Nephron (organoid): ENCODE data around the gene MMP17.
A peak's percentile ranks its signal among the peaks of the same experiment; 100 is the strongest.

Experiments used
- H3K27ac Mint-ChIP-seq, 3 experiments: 2 replicates each; pipeline ENCODE4 v1.8.0; 2020; ENCODE audit warnings: mixed read lengths in 3 of 3, mild to moderate bottlenecking in 2 of 3, moderate library complexity in 1 of 3
- H3K27me3 Mint-ChIP-seq: 2 replicates; pipeline ENCODE4 v1.8.0; 2021; ENCODE audit warnings: low read depth, mild to moderate bottlenecking, moderate library complexity, mixed read lengths
- H3K36me3 Mint-ChIP-seq: 2 replicates; pipeline ENCODE4 v1.8.0; 2020; ENCODE audit warnings: low read depth, mixed read lengths
- H3K4me1 Mint-ChIP-seq: 2 replicates; pipeline ENCODE4 v1.8.0; 2020; ENCODE audit warnings: mixed read lengths
- H3K4me3 Mint-ChIP-seq, 3 experiments: 2 replicates each; pipeline ENCODE4 v1.8.0; 2020; ENCODE audit warnings: mild to moderate bottlenecking in 3 of 3, mixed read lengths in 3 of 3, moderate library complexity in 2 of 3
- H3K9me3 Mint-ChIP-seq: 2 replicates; pipeline ENCODE4 v1.8.0; 2020; ENCODE audit warnings: mixed read lengths
- TF ChIP-seq, protein P1 (sequence below), 3 experiments: fragments of 200-600 bp; sonication (generic); IDR thresholded peaks; one replicate each; pipeline ENCODE4 v1.5.0; 2021; ENCODE audit warnings: antibody characterized with exemption in 3 of 3; ENCODE audit not compliant: unreplicated experiment in 3 of 3

MMP17 gene

DNA sequence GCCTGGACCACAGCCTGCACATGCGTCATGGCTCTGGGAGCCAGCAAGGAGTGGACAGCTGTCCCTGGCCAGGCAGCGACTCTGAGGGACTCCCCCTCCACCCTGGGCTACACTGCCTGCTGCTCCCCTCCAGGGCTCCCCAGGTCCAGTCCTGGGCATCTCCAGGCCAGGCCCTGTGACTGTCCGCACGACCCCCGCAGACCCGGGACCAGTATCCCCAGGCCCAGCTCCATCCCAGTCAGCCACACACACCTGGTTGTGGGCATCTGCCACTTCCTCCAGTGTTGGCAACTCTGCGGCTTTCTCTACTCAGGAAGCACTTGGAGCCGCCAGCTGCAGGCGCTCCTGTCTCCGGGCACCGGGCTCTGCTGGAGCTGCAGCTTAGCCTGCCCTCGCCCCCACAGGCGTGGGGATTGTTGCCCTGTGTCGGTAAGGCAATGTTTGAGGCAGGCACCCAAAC is 68.6 kb downstream of the MMP17 start:
- Mint-ChIP-seq H3K9me3 (no peaks in the 10 kb centered on the region), H3K4me3 (peak overlapping the region; percentile 80 to 90 (median 84)), H3K36me3 (peaks cover 8% of the 10 kb centered on the region), H3K27ac (peak overlapping the region in 2 of 3 experiments; percentile 33 to 40), H3K4me1 (no peaks in the 10 kb centered on the region), H3K27me3 (no peaks in the 10 kb centered on the region)
- TF ChIP-seq, protein P1, sequence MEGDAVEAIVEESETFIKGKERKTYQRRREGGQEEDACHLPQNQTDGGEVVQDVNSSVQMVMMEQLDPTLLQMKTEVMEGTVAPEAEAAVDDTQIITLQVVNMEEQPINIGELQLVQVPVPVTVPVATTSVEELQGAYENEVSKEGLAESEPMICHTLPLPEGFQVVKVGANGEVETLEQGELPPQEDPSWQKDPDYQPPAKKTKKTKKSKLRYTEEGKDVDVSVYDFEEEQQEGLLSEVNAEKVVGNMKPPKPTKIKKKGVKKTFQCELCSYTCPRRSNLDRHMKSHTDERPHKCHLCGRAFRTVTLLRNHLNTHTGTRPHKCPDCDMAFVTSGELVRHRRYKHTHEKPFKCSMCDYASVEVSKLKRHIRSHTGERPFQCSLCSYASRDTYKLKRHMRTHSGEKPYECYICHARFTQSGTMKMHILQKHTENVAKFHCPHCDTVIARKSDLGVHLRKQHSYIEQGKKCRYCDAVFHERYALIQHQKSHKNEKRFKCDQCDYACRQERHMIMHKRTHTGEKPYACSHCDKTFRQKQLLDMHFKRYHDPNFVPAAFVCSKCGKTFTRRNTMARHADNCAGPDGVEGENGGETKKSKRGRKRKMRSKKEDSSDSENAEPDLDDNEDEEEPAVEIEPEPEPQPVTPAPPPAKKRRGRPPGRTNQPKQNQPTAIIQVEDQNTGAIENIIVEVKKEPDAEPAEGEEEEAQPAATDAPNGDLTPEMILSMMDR (IDR thresholded peaks at IDR 0.05; ENCODE audit: unreplicated experiment in 3 of 3) = no peak

GRCh38 chr12:131897276-131897675 is 69.1 kb downstream of the MMP17 start:
- Mint-ChIP-seq H3K27ac (peak overlapping the region in 1 of 3 experiments; percentile 65), H3K27me3 (no peaks in the 10 kb centered on the region), H3K36me3 (peaks cover 8% of the 10 kb centered on the region), H3K4me3 (peak overlapping the region; percentile 72 to 84 (median 80)), H3K4me1 (no peaks in the 10 kb centered on the region), H3K9me3 (no peaks in the 10 kb centered on the region)
- TF ChIP-seq, protein P1 (IDR thresholded peaks at IDR 0.05; ENCODE audit: unreplicated experiment in 3 of 3) = no peak

DNA sequence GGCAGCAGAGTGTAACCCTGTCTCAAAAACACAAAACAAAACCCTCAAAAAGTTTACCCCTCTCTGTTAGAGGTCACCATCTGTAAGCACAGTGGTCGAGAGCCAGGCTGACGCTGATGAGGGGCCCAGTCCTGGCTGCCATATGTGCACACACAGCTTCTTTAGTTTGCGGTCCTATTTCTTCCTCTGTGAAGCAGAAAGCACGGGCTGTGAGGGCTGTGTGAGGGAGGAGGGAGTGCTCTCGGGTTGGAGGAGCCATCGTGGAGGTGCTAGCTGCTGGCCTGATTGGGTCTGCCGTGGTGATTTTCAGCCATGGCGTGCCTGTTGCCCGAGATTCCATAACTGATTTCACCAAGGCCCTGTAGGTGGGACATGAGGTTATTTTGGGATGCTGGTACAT is 69.7 kb downstream of the MMP17 start:
- peak overlapping the region in 1 of 3 experiments; percentile 38 for H3K27ac Mint-ChIP-seq
- H3K36me3 Mint-ChIP-seq = peaks cover 8% of the 10 kb centered on the region
- no peaks in the 10 kb centered on the region for H3K4me1 Mint-ChIP-seq
- H3K4me3 Mint-ChIP-seq = peak overlapping the region; percentile 57 to 84 (median 72)
- no peaks in the 10 kb centered on the region for H3K9me3 Mint-ChIP-seq
- no peaks in the 10 kb centered on the region for H3K27me3 Mint-ChIP-seq
- TF ChIP-seq, protein P1 (IDR thresholded peaks at IDR 0.05; ENCODE audit: unreplicated experiment in 3 of 3) = no peak

DNA sequence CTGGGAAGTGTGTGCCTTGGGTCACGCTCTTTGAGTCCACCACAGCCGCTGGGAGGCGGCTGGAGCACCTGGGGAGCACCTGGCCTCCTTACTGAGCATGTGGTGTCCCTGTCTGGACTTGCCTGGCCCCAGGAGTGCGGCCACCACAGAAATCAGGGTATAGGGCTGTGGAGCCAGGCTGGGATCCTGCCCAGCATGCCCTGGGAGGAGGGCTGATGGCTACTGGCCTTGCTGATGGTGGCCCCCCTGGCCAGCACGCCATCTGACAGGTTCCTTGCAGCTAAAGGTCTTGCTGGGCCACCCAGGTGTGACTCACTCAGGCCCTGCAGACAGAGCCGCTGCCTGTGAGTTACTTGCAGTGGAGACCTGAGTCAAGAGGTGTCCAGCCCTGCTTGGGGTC is 72.2 kb downstream of the MMP17 start:
- Mint-ChIP-seq H3K27ac (no peak overlapping the region), H3K4me1 (no peaks in the 10 kb centered on the region), H3K9me3 (no peaks in the 10 kb centered on the region), H3K4me3 (no peak overlapping the region), H3K36me3 (peaks cover 8% of the 10 kb centered on the region), H3K27me3 (no peaks in the 10 kb centered on the region)
- TF ChIP-seq, protein P1 (IDR thresholded peaks at IDR 0.05; ENCODE audit: unreplicated experiment in 3 of 3) = no peak
